Heart left ventricle (tissue), 16 donors: ENCODE data around the gene RNF187. TPM values are rescaled to one million over a fixed set of nuclear protein-coding genes. Genes with fewer than 3 reads are reported as not detected.

Experiments
- ATAC-seq, 4 donors: fragments of 200-7000 bp; cut with Tn5 transposase; one replicate each; pipeline ENCODE4 v1.9.1; 2020 to 2022; ENCODE audit warnings: moderate library complexity in 4 of 4, mild to moderate bottlenecking in 3 of 4, moderate number of reproducible peaks in 1 of 4
- DNase-seq, 5 donors: peaks; one replicate each; pipeline ENCODE4 v3.0.0-alpha.2; 2020
- H3K27ac ChIP-seq, 12 donors: fragments of 200-600 bp; sonication (generic) in 4 of 12; one replicate each; pipeline versions ENCODE4 v1.5.0 to v1.8.0; 2016 to 2022; ENCODE audit warnings: mild to moderate bottlenecking in 2 of 12
- H3K27me3 ChIP-seq, 9 donors: fragments of 200-600 bp; sonication (generic) in 2 of 9; one replicate each; pipeline versions ENCODE4 v1.5.1 to v1.8.0; 2016 to 2022; ENCODE audit warnings: mild to moderate bottlenecking in 3 of 9
- H3K36me3 ChIP-seq, 9 donors: fragments of 200-600 bp; sonication (generic) in 2 of 9; one replicate each; pipeline versions ENCODE4 v1.5.0 to v1.8.0; 2018 to 2022; ENCODE audit warnings: mild to moderate bottlenecking in 2 of 9
- H3K4me1 ChIP-seq, 12 donors: fragments of 200-600 bp; sonication (generic) in 4 of 12; one replicate each; pipeline versions ENCODE4 v1.5.0 to v1.8.0; 2016 to 2022; ENCODE audit warnings: mild to moderate bottlenecking in 3 of 12
- H3K4me3 ChIP-seq, 12 donors: fragments of 200-600 bp; sonication (generic) in 4 of 12; one replicate each; pipeline versions ENCODE4 v1.5.0 to v1.8.0; 2017 to 2022; ENCODE audit warnings: mild to moderate bottlenecking in 9 of 12, moderate library complexity in 4 of 12
- H3K9me3 ChIP-seq, 12 donors: fragments of 200-600 bp; sonication (generic) in 4 of 12; one replicate each; pipeline versions ENCODE4 v1.5.0 to v1.8.0; 2016 to 2022; ENCODE audit warnings: mild to moderate bottlenecking in 1 of 12
- POLR2A ChIP-seq, 2 donors: fragments of 450-650 bp; IDR thresholded peaks; one replicate each; pipeline ENCODE4 v1.6.1; 2017; ENCODE audit warnings: antibody characterized with exemption in 2 of 2, mild to moderate bottlenecking in 2 of 2, moderate library complexity in 2 of 2
- WGBS, 4 donors: extraction: QIAGEN DNeasy Blood & Tissue Kit in 2 of 4; methylation state at CpG; one replicate each; pipeline versions ENCODE4 v1.1.5 to v1.1.7; 2013 to 2018; 5-methylcytosine and 5-hydroxymethylcytosine counted together
- intact Hi-C, 10 donors: fragments of 100-400 bp; cut with DNase I; formaldehyde crosslinking; loops; one replicate each; pipeline versions ENCODE4 v1.11.1 to v1.14.2; 2022
- polyA plus RNA-seq, 2 donors: library from polyadenylated mRNA; stranded (reverse); fragments of 200-250 nt; gene quantifications; one replicate each; pipeline ENCODE4 v1.2.3, GENCODE V29; 2013
- total RNA-seq, 9 donors: library from RNA; depleted of rRNA in 2 of 9; stranded (reverse); fragments of >200 nt in 2 of 9; fragmentation: NEBNext Ultra II Directional in 3 of 9; extraction: Animal tissue kit (Norgen Biotek cat#: 25700) in 3 of 9; gene quantifications; one replicate each; pipeline versions ENCODE4 v1.1.0 to v1.2.4, GENCODE V29; 2016 to 2023
- TF ChIP-seq, protein P1 (sequence below), 12 donors: fragments of 200-600 bp; sonication (generic) in 4 of 12; IDR thresholded peaks; one replicate each; pipeline versions ENCODE4 v1.5.0 to v1.8.0; 2018 to 2022; ENCODE audit warnings: antibody characterized with exemption in 12 of 12, mild to moderate bottlenecking in 5 of 12
- donor health status: ischemic (EF 13 %, LVEDD 7.1; RV severe dilation, severe dysfunction).
- donor health status: healthy with polysubstance abuse.
- donor health status: DM: no; HTN: yes; CAD: no.
- donor health status: DM: no; HTN: no; CAD: no.
- donor health status: ischemic (EF 25% LVEDD 6.9; RV normal size, moderate dysfunction).
- donor health status: ischemic (EF 25% LVEDD 5.7; RV mildly dilated, moderate dysfunction).
- donor health status: healthy.
- donor health status: DM: yes; HTN: yes; CAD: no.
- donor health status: ischemic (EF 35%, LVEDD 5.7; RV mildly dilated, moderate dysfunction).
- donor health status: nonischemic (EF 11% LVEDD 7.7; RV severe dilation, severe dysfunction).
- donor health status: DM: yes; HTN: yes; CAD: no.
- donor health status: PGD.
- donor health status: ischemic (EF 29% LVEDD 5.4; RV normal size, mild dysfunction).
- donor health status: nonischemic (EF 23%, LVEDD 6.1; RV moderate dilation, normal function).

The RNF187 gene
- total and polyA plus RNA-seq, 11 donors, result 26.1 to 96.3 (median 70.6) TPM

- 13 to 27% (median 21%) methylated on average over 19 to 33 of the region's 33 CpGs for WGBS, 4 donors
- Histone ChIP-seq H3K4me3 (no peak overlapping the region), H3K9me3 (no peaks in the 10 kb centered on the region), H3K27me3 (peaks cover 9 to 76% (median 56%) of the 10 kb centered on the region in 9 donors), H3K27ac (no peak overlapping the region), H3K4me1 (peaks cover 0 to 21% (median 4%) of the 10 kb centered on the region in 12 donors), H3K36me3 (no peaks in the 10 kb centered on the region)
- intact Hi-C loops, result no loop called here
- no peak for TF ChIP-seq POLR2A (IDR thresholded peaks at IDR 0.05)
- TF ChIP-seq, protein P1, sequence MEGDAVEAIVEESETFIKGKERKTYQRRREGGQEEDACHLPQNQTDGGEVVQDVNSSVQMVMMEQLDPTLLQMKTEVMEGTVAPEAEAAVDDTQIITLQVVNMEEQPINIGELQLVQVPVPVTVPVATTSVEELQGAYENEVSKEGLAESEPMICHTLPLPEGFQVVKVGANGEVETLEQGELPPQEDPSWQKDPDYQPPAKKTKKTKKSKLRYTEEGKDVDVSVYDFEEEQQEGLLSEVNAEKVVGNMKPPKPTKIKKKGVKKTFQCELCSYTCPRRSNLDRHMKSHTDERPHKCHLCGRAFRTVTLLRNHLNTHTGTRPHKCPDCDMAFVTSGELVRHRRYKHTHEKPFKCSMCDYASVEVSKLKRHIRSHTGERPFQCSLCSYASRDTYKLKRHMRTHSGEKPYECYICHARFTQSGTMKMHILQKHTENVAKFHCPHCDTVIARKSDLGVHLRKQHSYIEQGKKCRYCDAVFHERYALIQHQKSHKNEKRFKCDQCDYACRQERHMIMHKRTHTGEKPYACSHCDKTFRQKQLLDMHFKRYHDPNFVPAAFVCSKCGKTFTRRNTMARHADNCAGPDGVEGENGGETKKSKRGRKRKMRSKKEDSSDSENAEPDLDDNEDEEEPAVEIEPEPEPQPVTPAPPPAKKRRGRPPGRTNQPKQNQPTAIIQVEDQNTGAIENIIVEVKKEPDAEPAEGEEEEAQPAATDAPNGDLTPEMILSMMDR (IDR thresholded peaks at IDR 0.05), result no peak
- ATAC-seq (no peak), DNase-seq (no peak)
Observed at GRCh38 chr1:228469413-228470162, 17.6 kb upstream of the RNF187 start.

- no peaks in the 10 kb centered on the region for H3K9me3 ChIP-seq
- no peak for TF ChIP-seq POLR2A (IDR thresholded peaks at IDR 0.05)
- TF ChIP-seq, protein P1 (IDR thresholded peaks at IDR 0.05), result no peak
- DNase-seq, result no peak
- H3K4me1 ChIP-seq, result peaks cover 0 to 11% (median 0%) of the 10 kb centered on the region in 12 donors
- H3K36me3 ChIP-seq, result no peaks in the 10 kb centered on the region
- 61 to 77% (median 65%) methylated on average over 37 of the region's 37 CpGs for WGBS, 4 donors
- ATAC-seq, result peak in 1 of 4 donors; percentile 29
- no peak overlapping the region for H3K27ac ChIP-seq
- intact Hi-C loops, result no loop called here
- H3K4me3 ChIP-seq, result no peak overlapping the region
- peaks cover 7 to 59% (median 41%) of the 10 kb centered on the region in 9 donors for H3K27me3 ChIP-seq
Observed at GRCh38 chr1:228471154-228471761, 15.9 kb upstream of the RNF187 start.

GRCh38 chr1:228471762-228472398, 15.3 kb upstream of the RNF187 start:
- peak in 3 of 4 donors; percentile 24 to 46 (median 39) for ATAC-seq
- DNase-seq, result no peak
- TF ChIP-seq POLR2A (IDR thresholded peaks at IDR 0.05), result no peak
- TF ChIP-seq, protein P1 (IDR thresholded peaks at IDR 0.05), result peak in 10 of 12 donors; percentile 5 to 45 (median 32)
- peaks cover 0 to 11% (median 0%) of the 10 kb centered on the region in 12 donors for H3K4me1 ChIP-seq
- H3K9me3 ChIP-seq, result no peaks in the 10 kb centered on the region
- H3K27ac ChIP-seq, result no peak overlapping the region
- no peaks in the 10 kb centered on the region for H3K36me3 ChIP-seq
- intact Hi-C loops, result no loop called here
- H3K27me3 ChIP-seq, result peaks cover 7 to 53% (median 36%) of the 10 kb centered on the region in 9 donors
- 56 to 64% (median 60%) methylated on average over 5 of the region's 5 CpGs for WGBS, 4 donors
- H3K4me3 ChIP-seq, result no peak overlapping the region

DNA sequence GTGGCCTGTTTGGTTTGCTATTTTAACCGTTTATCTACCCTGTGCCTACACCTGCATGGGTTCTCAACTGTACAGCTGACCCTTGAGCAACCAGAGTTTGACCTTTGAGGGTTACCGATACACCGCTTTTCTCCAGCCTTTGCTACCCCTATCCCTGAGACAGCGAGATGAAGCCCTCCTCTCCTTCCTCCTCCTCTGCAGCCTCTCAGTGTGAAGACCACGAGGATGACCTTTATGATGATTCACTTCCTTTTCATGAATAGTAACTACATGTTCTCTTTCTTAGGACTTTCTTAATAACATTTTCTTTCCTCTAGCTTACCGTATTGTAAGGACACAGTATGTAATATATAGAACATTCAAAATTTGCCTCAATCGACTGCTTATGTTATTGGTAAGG, 14.5 kb upstream of the RNF187 start:
- no peak overlapping the region for H3K27ac ChIP-seq
- intact Hi-C loops, result no loop called here
- H3K4me1 ChIP-seq, result peaks cover 0 to 11% (median 0%) of the 10 kb centered on the region in 12 donors
- WGBS, 4 donors, result 54 to 72% (median 69%) methylated on average over 7 of the region's 7 CpGs
- H3K27me3 ChIP-seq, result peaks cover 7 to 45% (median 32%) of the 10 kb centered on the region in 9 donors
- ATAC-seq, result no peak
- H3K36me3 ChIP-seq, result no peaks in the 10 kb centered on the region
- no peak for DNase-seq
- TF ChIP-seq, protein P1 (IDR thresholded peaks at IDR 0.05), result no peak
- TF ChIP-seq POLR2A (IDR thresholded peaks at IDR 0.05), result no peak
- no peaks in the 10 kb centered on the region for H3K9me3 ChIP-seq
- H3K4me3 ChIP-seq, result no peak overlapping the region
